ENCODE results near the gene PROC. TPM values are rescaled to one million over a fixed set of nuclear protein-coding genes. Genes with fewer than 3 reads are reported as not detected.

Gene PROC
- total RNA-seq, 1 experiment from 2014 or later, result not detected

GRCh38 chr2:127475788-127476187, 57.6 kb downstream of the PROC start:
- POLR2A ChIA-PET, result no interaction called here
- TF ChIP-seq MAX (IDR thresholded peaks at IDR 0.05) (no peak), ZFX (IDR thresholded peaks at IDR 0.05) (no peak), ELF1 (IDR thresholded peaks at IDR 0.05; ENCODE audit: borderline replicate concordance, low read depth) (no peak), POLR2AphosphoS5 (IDR thresholded peaks at IDR 0.05; ENCODE audit: low read depth, low read length) (no peak)
- Histone ChIP-seq H3K9me3 (ENCODE audit: control insufficient read depth in 1 of 2, insufficient read depth in 1 of 2, low read depth in 1 of 2, low read length in 2 of 2) (no peaks in the 10 kb centered on the region), H2AFZ (ENCODE audit: low read depth, low read length, poor library complexity, severe bottlenecking) (no peak overlapping the region), H3K27ac (ENCODE audit: low read depth, low read length) (no peak overlapping the region), H3K4me3 (replicated peaks in 1 of 2; ENCODE audit: low read depth in 1 of 2, low read length in 2 of 2) (no peak overlapping the region), H3K27me3 (ENCODE audit: insufficient read depth, low read length) (no peaks in the 10 kb centered on the region), H3K4me2 (ENCODE audit: low read length) (no peak overlapping the region), H3K4me1 (ENCODE audit: control insufficient read depth in 1 of 2, insufficient read depth in 2 of 2, low read length in 2 of 2) (no peaks in the 10 kb centered on the region), H3K9ac (ENCODE audit: low read length) (no peak overlapping the region), H4K20me1 (ENCODE audit: insufficient read depth) (0 out of 2 replicates have a peak, but pooled peaks cover 4% of the 10 kb centered on the region), H3K79me2 (ENCODE audit: insufficient read depth, low read length) (no peaks in the 10 kb centered on the region), H3K36me3 (ENCODE audit: control insufficient read depth in 1 of 2, insufficient read depth in 2 of 2, low read length in 2 of 2) (peaks cover under 1 to 3% of the 10 kb centered on the region in 2 experiments; a peak in 3 of 4 replicates), H3K9me2 (ENCODE audit: insufficient read depth) (no peaks in the 10 kb centered on the region)
- DNase-seq (ENCODE audit: low read depth, low spot score), result no peak
- ATAC-seq, result no peak
- RAD21 ChIA-PET (ENCODE audit: low non-redundant PET in 1 of 2, low total read pairs in 2 of 2, uncharacterized antibody in 2 of 2, unreplicated experiment in 2 of 2), result no interaction called here
- BruUV-seq (replicated peaks), result no TSS peak
- intact Hi-C loops (cut with micrococcal nuclease), result loop anchor here (5.0 kb wide), 1 partner anchor 103 kb away; no protein-coding TSS in a partner anchor
- CTCF ChIA-PET, result interaction anchor here (1.6 kb wide), 1 partner anchor 279 kb away, joined by 5 read pairs; no protein-coding TSS in a partner anchor

Small RNA genes within 50 kb of the gene (microRNA-seq; reads per million reads assigned to microRNA genes)
- gene MIR4783 (ENCODE audit: borderline number of aligned reads), result not detected

Other genes with a start within 250 kb of the PROC start
- not detected for gene CYP27C1, start 198.1 kb upstream of the PROC start, total RNA-seq (2021; ENCODE audit: unreplicated experiment)
- gene ERCC3, start 124.3 kb upstream of the PROC start, total RNA-seq (2021; ENCODE audit: unreplicated experiment), result 52.7 TPM
- 44.5 TPM for gene MAP3K2, start 30.5 kb upstream of the PROC start, total RNA-seq (2021; ENCODE audit: unreplicated experiment)
- gene IWS1, start 108.1 kb downstream of the PROC start, total RNA-seq (2021; ENCODE audit: unreplicated experiment), result 46.6 TPM
- 0.07 TPM for gene MYO7B, start 117.3 kb downstream of the PROC start, total RNA-seq (2021; ENCODE audit: unreplicated experiment)
- not detected for gene GPR17, start 227.7 kb downstream of the PROC start, total RNA-seq (2021; ENCODE audit: unreplicated experiment)

All from HCT116 (cell line).